GM21576 (cell line): ENCODE data around the gene DECR2.

Source experiments
- ATAC-seq: cut with Tn5 transposase; IDR thresholded peaks from one replicate; pipeline ENCODE4 v1.9.1; 2021; ENCODE audit warnings: mild to moderate bottlenecking, moderate library complexity; ENCODE audit not compliant: unreplicated experiment

DECR2 gene

DNA sequence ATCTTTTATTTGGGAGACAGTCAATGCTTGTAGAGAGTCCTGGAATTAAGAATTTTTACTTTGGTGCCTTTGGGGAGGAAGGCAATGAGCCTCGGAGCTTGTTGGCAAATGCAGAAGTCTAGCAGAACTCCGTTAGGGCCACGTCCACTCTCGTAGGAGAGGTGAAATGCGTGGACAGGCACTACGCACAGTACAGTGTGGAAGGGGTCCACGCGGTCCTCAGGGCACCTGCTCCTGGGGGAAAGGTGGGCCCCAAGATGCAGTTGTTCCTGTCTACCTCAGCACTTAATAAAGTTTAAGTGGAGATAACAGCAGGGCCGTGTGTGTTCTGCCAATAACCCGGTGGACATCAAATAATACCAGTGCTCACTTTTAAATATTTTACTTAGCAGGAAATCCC is 25.6 kb downstream of the DECR2 start:
- ATAC-seq = no peak

GRCh38 chr16:430904-431303 is 29.2 kb downstream of the DECR2 start:
- no peak for ATAC-seq

- ATAC-seq = no peak
These were observed 38.9 kb downstream of the DECR2 start for GRCh38 chr16:440627-441026.

GRCh38 chr16:441447-441846 is 39.8 kb downstream of the DECR2 start:
- ATAC-seq = no peak

DNA sequence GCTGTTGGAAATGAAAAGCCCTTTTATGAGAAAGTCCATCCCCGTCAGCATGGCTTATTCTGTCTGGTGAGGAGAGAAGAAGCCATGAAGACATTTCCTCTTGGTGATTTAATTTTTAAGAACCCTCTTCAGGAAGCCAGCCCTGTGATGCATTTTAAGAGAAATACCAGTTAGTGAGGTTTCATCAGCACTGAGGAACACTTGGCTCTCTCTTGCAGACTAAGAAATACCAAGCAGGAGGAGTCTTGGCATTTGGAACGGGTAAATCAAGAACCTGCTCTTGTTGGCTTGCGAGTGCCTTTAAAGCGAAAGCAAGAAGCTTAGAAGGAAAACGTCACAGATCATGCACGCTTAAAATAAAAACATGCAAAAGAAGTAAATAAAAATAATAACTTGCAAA is 41.3 kb downstream of the DECR2 start:
- ATAC-seq = no peak

DNA sequence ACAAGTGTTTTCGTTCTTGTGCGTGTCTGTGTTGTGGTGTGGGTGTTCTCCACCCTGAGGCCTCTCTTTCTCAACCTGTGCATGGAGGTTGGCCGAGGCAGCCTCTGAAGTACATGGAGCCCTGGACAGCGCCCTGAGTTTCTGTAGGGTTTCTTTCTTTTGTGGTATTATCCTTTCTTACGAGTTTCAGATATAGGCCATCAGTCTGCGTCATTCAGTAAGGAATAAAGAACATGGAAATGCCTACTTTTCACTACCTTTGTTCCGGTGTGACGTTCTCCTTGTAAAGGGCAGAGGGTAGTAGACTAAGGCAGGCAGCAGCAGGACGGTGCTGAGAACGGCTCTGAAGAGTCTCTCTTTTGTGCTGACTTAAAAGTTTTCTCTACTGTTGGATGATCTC is 42.3 kb downstream of the DECR2 start:
- ATAC-seq = no peak

GRCh38 chr16:445566-445965 is 43.9 kb downstream of the DECR2 start:
- no peak for ATAC-seq

- ATAC-seq = no peak
These were observed 48.7 kb downstream of the DECR2 start for GRCh38 chr16:450385-450784.

GRCh38 chr16:450785-451512 is 49.3 kb downstream of the DECR2 start:
- ATAC-seq = no peak

GRCh38 chr16:454397-454940 is 52.8 kb downstream of the DECR2 start:
- ATAC-seq = no peak

DNA sequence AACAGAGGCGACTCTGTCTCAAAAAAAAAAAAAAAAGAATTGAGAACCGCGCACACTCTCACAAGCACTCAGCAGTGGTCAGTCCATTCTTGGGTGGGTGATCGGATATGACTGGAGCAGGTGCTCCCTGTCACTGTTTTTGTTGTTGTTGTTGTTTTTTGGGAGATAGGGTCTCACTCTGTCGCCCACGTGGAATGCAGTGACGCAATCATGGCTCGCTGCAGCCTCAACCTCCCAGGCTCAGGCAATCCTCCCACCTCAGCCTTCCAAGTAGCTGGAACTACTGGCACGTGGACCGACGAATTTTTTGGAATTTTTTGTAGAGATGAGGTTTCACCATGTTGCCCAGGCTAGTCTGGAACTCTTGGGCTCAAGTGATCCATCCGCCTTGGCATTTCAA is 53.8 kb downstream of the DECR2 start:
- no peak for ATAC-seq

GRCh38 chr16:456891-457483 is 55.3 kb downstream of the DECR2 start:
- no peak for ATAC-seq

- no peak for ATAC-seq
These were observed 56.2 kb downstream of the DECR2 start for GRCh38 chr16:457732-458400.

DNA sequence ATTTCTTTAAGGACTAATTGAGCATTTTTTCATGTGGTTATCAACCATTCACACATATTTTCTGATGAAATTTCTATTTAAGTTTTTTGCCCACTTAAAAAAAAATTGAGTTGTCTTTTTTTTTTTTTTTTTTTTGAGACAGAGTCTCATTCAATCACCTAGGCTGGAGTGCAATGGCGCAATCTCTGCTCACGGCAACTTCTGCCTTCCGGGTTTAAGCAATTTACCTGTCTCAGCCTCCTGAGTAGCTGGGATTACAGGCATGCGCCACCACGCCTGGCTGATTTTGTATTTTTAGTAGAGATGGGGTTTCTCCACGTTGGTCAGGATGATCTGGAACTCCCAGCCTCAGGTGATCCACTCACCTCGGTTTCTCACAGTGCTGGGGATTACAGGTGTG is 58.1 kb downstream of the DECR2 start:
- ATAC-seq = no peak

GRCh38 chr16:460787-461186 is 59.1 kb downstream of the DECR2 start:
- no peak for ATAC-seq
